ENCODE results near the gene LMNTD2.

- no peak for TF ChIP-seq RAD21 (IDR thresholded peaks at IDR 0.05; ENCODE audit: low read depth)
- no peak for TF ChIP-seq YY1 (IDR thresholded peaks at IDR 0.05; ENCODE audit: low read depth)
- no peak for TF ChIP-seq REST (IDR thresholded peaks at IDR 0.05; ENCODE audit: low read depth)
- no peak for TF ChIP-seq CEBPB (IDR thresholded peaks at IDR 0.05)
- no peak for TF ChIP-seq EP300 (IDR thresholded peaks at IDR 0.05; ENCODE audit: borderline replicate concordance)
- no peak for TF ChIP-seq EGR1 (IDR thresholded peaks at IDR 0.05)
- no peak for TF ChIP-seq CREB1 (IDR thresholded peaks at IDR 0.05; ENCODE audit: low read depth)
- no peak for TF ChIP-seq MAX (IDR thresholded peaks at IDR 0.05)
- no peak for TF ChIP-seq TAF1 (IDR thresholded peaks at IDR 0.05; ENCODE audit: low read depth)
- no peak for TF ChIP-seq NFIC (IDR thresholded peaks at IDR 0.05)
- no peak for TF ChIP-seq ZBTB7A (IDR thresholded peaks at IDR 0.05; ENCODE audit: low read depth)
- no peak for TF ChIP-seq FOXM1 (IDR thresholded peaks at IDR 0.05; ENCODE audit: borderline replicate concordance, low read depth)
Measured at GRCh38 chr11:577611-577894, 17.0 kb upstream of the LMNTD2 start.
